ENCODE measurements around the gene TOLLIP.
"Not testable (repeated sequence)": the region's sequence is repeated elsewhere in the genome, so short reads cannot be mapped to it uniquely, and the experiment has no call there.

TOLLIP gene

GRCh38 chr11:1261241-1262071, 48.0 kb downstream of the TOLLIP start:
- no peak for DNase-seq

- no peak for DNase-seq
Observed at GRCh38 chr11:1260620-1261019, 48.8 kb downstream of the TOLLIP start.

GRCh38 chr11:1260023-1260501, 49.4 kb downstream of the TOLLIP start:
- DNase-seq, result peak; percentile 34 to 45

- no peak for DNase-seq
Observed at GRCh38 chr11:1259561-1259960, 49.9 kb downstream of the TOLLIP start.

GRCh38 chr11:1259076-1259461, 50.4 kb downstream of the TOLLIP start:
- DNase-seq, result no peak

- DNase-seq, result no peak
Observed at GRCh38 chr11:1258401-1259075, 50.9 kb downstream of the TOLLIP start.

- DNase-seq, result no peak
Observed at GRCh38 chr11:1257916-1258315, 51.5 kb downstream of the TOLLIP start.

GRCh38 chr11:1257366-1257765, 52.1 kb downstream of the TOLLIP start:
- DNase-seq, result no peak

GRCh38 chr11:1256257-1257045, 53.0 kb downstream of the TOLLIP start:
- no peak for DNase-seq

GRCh38 chr11:1255151-1255550, 54.3 kb downstream of the TOLLIP start:
- no peak for DNase-seq

- DNase-seq, result no peak
Observed at GRCh38 chr11:1254733-1255132, 54.7 kb downstream of the TOLLIP start.

- DNase-seq, result no peak
Observed at GRCh38 chr11:1254086-1254648, 55.3 kb downstream of the TOLLIP start.

GRCh38 chr11:1253103-1253485, 56.3 kb downstream of the TOLLIP start:
- DNase-seq, result no peak

GRCh38 chr11:1252371-1253102, 56.9 kb downstream of the TOLLIP start:
- no peak for DNase-seq

- no peak for DNase-seq
Observed at GRCh38 chr11:1251236-1251770, 58.1 kb downstream of the TOLLIP start.

- not testable (repeated sequence) for DNase-seq
Observed at GRCh38 chr11:1250411-1250810, 59.0 kb downstream of the TOLLIP start.

- DNase-seq, result not testable (repeated sequence)
Observed at GRCh38 chr11:1248951-1249350, 60.5 kb downstream of the TOLLIP start.

GRCh38 chr11:1247026-1247425, 62.4 kb downstream of the TOLLIP start:
- DNase-seq, result not testable (repeated sequence)

GRCh38 chr11:1246301-1246700, 63.1 kb downstream of the TOLLIP start:
- not testable (repeated sequence) for DNase-seq

GRCh38 chr11:1245717-1246116, 63.7 kb downstream of the TOLLIP start:
- DNase-seq, result not testable (repeated sequence)

- DNase-seq, result not testable (repeated sequence)
Observed at GRCh38 chr11:1244557-1244956, 64.9 kb downstream of the TOLLIP start.

- not testable (repeated sequence) for DNase-seq
Observed at GRCh38 chr11:1243521-1243920, 65.9 kb downstream of the TOLLIP start.

Data from CD4-positive, alpha-beta T cell treated with Interleukin-1 beta for 1 hour (primary cell).